GM19043 (cell line): Measurements from ENCODE around the gene DNAJC11.
"Not testable (repeated sequence)": the region's sequence is repeated elsewhere in the genome, so short reads cannot be mapped to it uniquely, and the experiment has no call there.

Source experiments
- ATAC-seq: cut with Tn5 transposase; IDR thresholded peaks from one replicate; pipeline ENCODE4 v1.9.1; 2021; ENCODE audit warnings: low read depth; ENCODE audit not compliant: unreplicated experiment

Gene DNAJC11

DNA sequence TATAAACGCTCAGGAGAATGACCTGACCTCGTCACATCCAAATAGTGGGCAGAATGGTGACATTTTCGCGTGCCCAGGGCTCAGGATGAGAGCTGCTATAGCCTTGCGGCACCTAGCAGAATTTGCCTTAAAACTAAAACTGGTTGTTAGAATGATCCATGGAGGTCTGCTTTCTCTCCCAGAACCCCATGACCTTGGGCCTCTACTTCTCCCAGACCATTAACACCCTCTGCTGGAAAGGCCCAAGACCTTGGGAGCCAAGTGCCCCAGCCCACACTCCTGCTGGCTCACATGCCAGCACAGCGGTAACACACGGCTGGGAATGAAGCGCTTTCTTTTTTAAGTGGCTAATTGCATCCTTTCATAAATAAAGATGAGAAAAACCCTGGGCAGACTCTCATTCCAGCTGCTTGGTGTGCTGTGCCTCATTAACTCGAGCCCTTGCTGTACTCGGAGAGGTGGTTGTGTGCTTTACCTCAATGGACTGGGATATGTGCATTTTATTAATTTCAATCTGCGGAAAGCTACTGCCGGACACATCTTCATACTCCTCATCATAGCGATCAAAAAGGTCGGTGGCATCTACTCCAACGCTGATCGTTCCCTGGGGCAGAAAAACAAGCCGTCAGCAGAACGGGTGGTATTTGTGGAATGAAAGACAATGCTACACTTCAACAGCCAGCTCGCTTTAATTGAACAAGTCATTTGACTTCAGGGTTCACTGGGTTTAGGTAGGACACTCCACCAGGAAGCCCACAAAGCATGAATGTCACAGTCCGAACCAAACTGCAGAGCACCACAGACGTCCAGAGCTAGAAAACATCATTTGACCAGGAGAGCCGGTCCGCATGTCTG, 48.0 kb downstream of the DNAJC11 start:
- no peak for ATAC-seq

DNA sequence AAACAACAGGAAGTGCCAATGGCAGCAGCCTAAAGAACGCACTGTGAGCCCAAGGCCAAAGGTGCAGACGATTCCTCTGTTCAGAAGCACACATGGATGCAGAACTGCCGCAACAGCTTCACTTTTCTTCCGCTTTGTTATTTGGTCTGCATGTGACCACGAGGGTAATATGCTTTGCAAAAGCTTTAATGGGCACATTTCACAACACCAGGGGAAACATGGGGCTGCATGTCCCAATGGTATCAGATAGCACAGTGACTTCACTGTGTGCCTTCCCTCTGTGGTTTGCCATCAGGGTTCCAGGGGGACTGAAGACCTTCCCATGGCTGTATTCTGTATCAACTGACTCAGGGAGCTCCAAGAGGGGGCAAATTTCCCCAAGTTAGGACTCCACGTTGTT, 48.6 kb downstream of the DNAJC11 start:
- no peak for ATAC-seq

DNA sequence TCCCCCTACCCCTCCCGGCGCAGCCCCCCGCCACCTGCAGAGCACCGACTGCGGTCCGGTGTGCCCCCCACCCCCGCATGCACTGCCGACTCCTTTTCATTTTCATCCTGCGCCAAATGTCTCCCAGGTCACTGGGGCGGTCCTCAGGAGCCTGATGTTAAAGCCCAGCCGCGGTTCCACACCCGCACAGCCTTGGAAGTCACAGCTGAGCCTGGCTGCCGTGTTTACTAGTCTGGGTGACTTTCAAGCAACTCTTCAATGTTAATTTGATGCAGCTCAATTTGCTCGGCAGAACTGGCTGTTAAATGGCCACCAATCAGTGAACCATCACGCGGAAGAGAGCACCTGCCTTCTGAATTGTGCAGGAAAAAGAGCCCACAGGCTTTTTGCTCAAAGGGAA, 49.7 kb downstream of the DNAJC11 start:
- ATAC-seq, result no peak

DNA sequence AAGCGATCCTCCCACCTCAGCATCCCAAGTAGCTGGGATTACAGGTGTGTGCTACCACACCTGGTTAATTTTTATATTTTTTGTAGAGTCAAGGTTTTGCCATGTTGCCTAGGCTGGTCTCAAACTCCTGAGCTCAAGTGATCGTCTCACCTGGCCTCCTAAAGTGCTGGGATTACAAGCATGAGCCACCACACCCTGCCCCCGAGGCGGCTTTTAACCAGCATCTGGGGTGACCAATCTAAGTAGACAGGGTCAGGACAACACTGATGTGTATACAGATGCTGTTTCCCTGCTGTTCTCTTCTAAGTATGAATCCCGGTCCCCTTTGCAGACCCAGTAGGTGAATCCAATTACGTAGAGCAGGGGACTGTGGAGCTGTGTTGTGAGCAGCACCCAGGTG, 53.1 kb downstream of the DNAJC11 start:
- no peak for ATAC-seq

DNA sequence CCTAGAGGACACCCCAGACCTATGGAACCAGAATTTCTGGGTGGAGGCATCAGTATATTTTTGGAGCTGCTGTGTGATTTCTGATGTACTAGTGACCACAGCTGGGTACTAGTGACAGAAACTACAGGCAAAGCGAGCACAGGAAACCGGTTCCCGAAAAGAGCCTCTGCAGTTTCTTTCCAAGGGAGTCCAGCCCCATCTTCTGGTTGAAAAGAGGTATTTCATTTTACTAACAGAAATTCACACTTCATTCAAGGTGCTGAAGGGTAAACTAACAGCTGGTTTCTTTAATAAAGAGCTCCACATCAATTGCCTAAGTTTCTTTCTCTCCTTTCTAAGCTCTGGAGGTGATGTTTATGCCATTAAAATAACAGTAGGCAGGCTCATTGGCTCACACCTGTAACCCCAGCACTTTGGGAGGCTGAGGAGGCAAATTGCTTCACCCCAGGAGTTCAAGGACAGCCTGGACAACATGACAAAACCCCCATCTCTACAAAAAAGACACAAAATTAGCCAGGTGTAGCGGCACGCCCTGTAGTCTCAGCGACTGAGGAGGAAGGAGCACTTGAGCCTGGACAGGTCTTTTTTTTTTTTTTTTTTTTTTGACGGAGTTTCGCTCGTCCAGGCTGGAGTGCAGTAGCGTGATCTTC, 55.0 kb downstream of the DNAJC11 start:
- no peak for ATAC-seq

DNA sequence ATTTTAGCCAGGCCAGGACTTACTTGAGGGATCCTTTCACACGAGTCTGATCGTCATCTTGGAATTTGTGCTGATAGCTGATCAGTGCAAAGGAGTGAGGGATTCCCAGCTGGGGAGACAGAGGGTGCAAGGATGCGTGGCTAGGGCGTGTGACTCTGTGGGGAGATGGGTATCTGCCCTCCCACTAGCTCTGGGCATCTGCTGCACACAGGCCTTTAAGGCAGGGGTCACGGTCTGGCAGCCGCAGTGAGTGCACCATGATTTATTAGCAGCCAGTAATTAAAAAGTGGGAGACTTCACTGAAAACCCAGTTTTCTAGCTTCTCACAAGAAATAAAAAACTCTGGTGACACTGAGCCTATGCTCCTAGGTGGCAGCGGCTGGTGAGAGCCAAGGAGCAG, 56.6 kb downstream of the DNAJC11 start:
- no peak for ATAC-seq

DNA sequence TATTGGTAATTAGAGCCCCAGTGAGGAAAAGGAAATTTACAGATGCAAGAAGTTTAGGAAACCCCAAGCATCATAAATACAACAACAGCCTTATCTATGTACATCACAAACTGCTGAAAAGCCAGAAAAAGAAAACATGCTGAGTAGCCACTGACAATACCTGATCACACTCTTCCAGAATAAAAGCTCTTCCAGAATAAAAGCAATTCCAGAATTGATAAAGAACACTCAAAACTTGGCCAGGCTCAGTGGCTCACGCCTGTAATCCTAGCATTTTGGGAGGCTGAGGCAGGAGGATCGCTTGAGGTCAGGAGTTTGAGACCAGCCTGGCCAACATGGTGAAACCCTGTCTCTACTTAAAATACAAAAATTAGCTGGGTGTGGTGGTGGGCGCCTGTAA, 60.7 kb downstream of the DNAJC11 start:
- ATAC-seq, result not testable (repeated sequence)

DNA sequence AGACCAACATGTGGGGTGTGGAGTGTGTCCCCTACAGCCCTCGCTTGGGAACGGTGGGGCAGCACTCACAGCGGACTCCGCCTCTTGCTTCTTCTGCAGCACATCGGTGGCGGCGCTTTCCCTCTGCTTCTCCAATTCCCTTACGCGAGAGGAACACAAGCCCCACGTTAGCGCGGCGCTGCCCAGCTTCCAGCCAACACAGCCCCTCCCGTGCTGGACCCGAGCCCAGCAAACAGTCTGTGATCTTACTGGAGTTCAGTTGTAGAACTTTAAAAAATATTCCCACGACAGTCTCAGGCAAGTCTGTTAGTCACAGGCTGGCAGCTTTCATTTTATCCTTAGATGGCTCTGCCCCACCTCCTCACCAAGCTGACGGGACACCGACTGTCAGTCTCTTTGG, 63.4 kb downstream of the DNAJC11 start:
- ATAC-seq, result no peak

DNA sequence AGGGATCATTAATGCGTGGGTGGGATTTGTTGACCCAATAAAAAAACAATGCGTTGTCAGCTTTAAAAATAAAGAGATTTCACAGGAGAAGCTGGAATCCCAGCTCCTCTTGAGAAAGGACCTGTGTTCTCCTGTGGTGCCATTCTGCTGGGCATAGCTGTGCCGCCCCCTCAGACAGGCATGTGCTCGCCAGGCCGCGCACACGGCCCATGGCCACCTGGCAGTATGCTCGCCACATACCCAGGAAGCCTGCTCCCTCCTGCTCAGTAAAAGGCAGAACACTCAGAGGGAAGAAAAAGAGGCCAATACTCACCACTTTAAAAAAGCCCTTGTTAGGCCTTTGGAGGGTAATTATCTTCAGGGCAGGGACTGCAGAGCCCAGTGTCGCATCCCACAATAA, 63.8 kb downstream of the DNAJC11 start:
- ATAC-seq, result no peak

DNA sequence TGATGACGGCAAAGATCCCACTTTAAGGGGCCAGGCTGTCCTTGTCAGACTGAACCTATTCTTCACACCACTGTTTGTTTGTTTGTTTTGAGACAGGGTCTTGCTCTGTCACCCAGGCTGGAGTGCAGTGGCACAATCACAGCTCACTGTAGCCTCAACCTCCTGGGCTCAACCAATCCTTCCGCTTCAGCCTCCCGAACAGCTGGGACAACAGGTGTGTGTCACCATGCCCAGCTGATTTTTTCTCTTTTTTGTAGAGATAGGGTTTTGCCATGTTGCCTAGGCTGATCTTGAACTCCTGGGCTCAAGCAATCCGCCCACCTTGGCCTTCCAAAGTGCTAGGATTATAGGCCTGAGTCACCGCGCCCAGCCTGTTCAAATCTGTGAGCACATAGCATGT, 64.8 kb downstream of the DNAJC11 start:
- not testable (repeated sequence) for ATAC-seq

DNA sequence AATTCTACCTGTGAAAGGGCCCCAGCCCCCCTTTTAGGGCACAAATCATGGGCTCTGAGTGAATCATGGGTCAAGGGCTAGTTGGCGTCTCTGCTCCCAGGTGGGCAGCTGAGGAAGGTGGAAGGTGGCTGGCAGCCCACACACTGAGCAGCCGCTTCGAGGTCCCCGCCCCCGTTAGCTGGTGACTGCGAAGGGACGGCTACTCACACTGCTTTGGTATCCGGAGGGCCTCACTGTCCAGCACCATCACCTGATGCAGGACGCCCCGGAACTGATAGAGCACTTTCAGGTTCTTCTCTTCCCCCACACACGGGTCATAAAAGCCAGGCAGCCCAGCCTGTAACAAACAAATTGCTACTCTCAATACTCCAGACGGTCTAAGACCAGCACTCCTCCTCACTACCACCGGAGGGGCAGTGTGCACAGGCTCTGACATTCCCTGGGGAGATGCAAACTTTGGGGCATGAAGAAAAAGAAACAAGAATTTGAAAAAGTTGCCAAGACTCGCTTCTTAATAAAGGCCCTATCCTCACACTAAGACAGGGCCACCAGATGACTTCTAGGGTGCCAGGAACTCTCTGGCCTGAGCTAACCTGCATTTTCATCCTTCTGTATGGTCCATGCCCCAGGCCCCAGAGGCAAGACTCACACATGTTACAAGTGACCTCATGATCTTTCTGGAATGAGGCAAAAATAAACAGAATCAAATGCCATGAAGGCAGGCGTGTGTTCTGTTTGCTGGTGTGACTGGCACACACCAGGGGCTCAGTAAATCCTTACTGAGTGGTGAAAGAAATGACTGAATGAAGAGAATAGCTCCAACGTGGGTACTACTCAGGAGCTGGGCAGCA, 65.5 kb downstream of the DNAJC11 start:
- ATAC-seq, result no peak

DNA sequence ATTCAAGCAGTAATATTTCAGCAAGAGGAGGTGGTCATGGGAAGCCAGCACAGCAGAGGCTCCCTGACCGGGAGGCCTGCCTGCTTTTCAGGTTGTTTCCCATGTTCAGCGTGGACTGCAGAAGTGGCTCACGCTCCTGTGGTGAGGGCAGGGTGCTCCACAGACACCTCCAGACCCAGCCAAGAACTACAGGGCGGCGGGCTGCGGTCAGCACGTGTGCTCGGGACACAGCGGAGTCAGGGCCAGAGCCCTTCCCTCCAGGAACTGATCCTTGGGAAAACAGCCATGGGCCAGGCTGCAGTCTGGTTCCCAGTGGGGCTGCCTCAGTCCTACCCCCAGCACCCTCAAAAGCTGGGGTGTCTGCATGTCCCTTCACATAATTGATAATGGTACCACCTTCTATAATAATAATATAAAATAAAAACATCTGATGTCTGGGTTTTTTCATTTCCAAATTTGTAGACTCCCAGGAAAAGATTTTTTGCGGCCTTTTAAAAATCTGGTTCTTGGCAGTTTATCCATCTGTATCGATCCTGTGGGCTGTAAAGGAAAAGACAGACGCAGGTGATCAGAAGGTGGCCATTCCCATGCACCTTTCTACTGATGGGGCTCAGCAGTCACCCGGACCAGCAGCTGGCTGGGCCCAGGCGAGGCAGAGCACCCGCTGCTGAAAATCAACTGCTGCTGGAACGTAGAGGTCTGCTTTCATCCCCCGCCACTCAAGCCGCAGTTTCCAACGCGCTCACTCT, 66.3 kb downstream of the DNAJC11 start:
- ATAC-seq, result no peak

DNA sequence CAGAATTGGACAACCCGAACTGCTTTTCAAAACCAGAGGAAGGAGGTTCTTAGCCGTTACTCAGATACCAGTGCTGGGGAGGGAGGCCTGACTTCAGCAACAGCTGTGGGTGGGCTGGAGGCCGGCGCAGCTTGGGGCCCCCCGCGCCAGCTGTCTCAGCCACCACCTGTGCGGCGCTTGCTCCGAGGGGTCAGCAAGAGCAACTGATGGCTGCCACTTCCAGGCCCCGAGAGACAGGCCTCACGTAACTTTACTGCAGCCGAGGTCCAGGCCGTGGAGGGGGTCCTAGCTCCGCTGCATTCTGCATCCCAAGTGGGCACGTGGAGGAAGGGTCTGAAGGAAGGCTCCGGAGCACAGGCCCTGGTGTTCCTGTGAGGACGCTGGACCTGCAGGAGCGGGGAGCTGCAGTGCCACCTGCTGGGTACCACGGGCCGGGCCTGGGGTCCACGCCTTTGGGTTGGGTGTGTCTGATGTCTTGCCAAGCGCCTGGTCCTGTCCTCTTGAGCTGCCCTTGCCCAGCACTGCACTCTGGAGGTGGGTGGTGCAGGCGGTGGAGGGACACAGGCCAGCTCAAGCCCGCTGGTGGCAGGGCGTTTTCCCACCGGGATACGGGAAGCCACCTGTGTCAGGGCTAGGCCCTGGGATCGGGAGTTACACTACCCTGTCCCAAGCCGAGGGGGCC, 67.1 kb downstream of the DNAJC11 start:
- no peak for ATAC-seq

DNA sequence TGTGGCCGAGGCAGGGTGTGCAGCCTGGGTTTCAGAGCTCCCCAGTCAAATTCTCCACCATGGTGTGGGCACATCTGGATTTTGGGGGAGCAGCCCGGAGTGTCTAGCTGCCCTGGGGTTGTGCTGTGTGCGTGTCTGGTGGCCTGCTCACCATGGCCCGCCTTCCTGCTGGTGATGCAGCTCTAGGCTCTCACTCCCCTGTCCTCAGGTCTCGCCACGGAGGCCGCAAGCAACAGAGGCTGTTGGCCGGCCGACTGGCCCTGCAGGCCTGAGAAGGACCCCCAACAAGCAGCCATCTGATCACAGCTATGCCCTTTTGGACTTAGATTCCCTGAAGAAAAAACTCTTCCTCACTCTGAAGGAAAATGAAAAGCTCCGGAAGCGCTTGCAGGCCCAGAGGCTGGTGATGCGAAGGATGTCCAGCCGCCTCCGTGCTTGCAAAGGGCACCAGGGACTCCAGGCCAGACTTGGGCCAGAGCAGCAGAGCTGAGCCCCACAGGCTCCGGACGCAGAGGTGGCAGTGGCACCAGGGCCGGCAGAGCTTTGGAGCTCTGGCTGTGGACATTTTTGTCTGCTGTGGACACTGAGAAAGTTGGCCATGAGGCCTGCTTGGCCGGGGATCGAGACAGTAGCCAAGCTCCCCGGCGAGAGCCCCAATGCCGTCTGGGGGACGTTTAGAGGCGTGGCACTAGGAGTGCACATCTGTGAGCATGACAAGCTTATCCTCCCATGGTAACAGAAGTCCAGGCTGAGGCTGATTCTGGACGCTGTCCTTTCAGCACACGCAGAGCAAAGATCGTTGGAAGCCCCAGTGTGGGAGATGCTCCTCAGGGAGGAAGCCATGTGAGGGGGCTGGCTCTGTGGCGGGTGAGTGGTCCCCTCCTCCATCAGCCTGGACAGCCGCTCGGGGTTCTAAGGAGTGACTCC, 68.8 kb downstream of the DNAJC11 start:
- ATAC-seq, result no peak

DNA sequence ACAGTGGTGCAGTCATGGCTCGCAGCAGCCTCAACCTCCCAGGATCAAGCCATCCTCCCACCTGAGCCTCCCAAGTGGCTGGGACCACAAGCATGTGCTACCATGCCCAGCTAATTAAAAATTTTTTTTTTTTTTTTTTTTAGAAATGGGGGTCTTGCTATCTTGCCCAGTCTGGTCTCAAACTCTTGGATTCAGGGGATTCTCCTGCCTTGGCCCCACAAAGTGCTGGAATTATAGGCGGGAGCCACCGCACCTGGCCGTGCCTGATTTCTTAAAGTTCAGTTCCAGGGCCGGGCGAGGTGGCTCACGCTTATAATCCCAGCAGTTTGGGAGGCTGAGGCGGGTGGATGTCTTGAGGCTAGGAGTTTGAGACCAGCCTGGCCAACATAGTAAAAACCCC, 70.6 kb downstream of the DNAJC11 start:
- ATAC-seq, result no peak

DNA sequence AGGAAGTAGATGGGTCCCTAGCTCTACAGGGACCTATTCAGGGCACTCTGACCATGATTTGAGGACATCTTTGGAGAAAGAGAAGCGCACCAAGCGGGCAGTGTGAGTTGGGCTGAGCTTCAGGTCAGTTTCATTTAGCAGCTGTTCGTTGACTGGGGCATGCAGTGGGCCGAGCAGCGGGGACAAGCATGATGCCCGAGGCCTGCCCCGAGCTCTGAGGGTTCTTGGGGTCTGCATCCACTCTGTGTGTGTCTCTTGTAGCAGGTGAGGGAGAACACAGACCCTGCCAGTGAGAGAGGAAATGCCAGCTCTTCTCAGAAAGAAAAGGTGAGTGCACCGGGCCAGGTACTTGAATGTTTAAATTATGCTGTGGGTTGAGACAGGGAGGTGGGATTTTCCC, 71.6 kb downstream of the DNAJC11 start:
- no peak for ATAC-seq

DNA sequence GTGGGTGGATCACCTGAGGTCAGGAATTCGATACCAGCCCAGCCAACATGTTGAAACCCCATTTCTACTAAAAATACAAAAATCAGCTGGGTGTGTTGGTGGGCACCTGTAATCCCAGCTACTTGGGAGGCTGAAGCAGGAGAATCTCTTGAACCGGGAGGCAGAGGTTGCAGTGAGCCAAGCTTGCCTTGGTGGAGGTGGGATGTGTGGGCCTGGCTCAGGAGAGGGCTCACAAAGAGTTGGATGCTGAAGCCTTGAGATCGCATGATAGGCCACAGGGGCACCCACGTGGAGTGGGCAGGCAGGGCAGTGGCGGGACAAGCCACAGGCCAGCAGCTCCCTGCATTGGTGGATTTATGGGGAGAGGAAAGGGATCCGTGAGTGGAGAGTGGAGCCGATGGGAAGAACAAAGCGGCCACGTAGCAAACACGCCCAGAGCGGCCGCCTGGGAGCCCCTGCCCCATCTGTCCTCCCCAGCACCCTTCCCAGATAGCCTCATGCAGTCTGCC, 72.6 kb downstream of the DNAJC11 start:
- ATAC-seq, result no peak

DNA sequence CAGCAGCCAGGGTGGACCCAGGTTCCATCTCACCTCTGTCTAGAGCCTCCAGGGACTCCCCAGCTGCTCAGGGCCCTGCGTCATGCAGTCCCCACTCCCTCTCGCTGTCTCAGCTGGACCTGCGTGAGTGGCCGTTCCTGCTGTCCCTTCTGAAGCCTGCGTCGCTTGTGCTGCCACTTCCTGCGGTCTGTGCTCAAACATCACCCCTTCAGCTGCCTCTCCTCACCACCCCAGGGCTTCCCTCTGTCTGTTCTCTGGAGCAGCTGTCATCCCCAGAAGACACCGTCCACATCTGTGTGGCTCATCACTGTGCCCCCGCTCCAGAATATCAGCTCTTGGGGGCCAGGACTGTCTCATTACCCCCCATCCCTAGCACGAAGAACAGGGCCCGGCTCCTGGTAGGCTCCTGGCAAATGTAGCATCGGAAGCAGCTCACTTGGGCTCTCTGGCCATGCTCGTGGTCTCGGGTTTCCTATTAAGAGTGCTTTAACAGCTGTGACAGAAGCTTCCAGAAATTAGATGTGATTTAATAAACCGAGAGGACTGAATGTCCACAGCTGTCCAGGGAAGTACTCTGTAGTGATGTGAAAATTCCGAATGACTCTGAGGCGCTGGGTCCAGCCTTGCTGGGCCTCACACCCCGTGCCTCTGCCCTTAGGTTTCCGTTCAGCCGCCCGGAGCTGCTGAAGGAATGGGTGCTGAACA, 73.6 kb downstream of the DNAJC11 start:
- ATAC-seq, result no peak
